Stomach (tissue), 9 donors: Measurements from ENCODE around the gene CETN3. TPM values are rescaled to one million over a fixed set of nuclear protein-coding genes. Genes with fewer than 3 reads are reported as not detected.
"Not testable (repeated sequence)": the region's sequence is repeated elsewhere in the genome, so short reads cannot be mapped to it uniquely, and the experiment has no call there.

ENCODE experiments used
- DNase-seq, 2 donors: peaks; one replicate each; pipeline versions ENCODE4 v3.0.0 to v3.0.0-alpha.2; 2013 to 2019
- H3K27ac ChIP-seq, 5 donors: fragments of 200-600 bp in 4 of 5; sonication (generic) in 4 of 5; one replicate each; pipeline ENCODE4 v1.5.1; 2013 to 2019; ENCODE audit warnings: mild to moderate bottlenecking in 1 of 5, moderate library complexity in 1 of 5
- H3K27me3 ChIP-seq, 3 donors: fragments of 200-600 bp; sonication (generic); one replicate each; pipeline ENCODE4 v1.5.1; 2017 to 2019; ENCODE audit warnings: mixed run types in 1 of 3
- H3K36me3 ChIP-seq, 4 donors: fragments of 200-600 bp; sonication (generic); 1 replicate in 3 of 4; 2 replicates in 1 of 4; pipeline ENCODE4 v1.5.1; 2016 to 2019
- H3K4me1 ChIP-seq, 4 donors: fragments of 200-600 bp; sonication (generic); one replicate each; pipeline ENCODE4 v1.5.1; 2016 to 2019
- H3K4me3 ChIP-seq, 4 donors: fragments of 200-600 bp; sonication (generic) in 3 of 4; one replicate each; pipeline ENCODE4 v1.5.1; 2016 to 2019; ENCODE audit warnings: mild to moderate bottlenecking in 1 of 4
- H3K9me3 ChIP-seq, 4 donors: fragments of 200-600 bp; sonication (generic); one replicate each; pipeline ENCODE4 v1.5.1; 2016 to 2019
- EP300 ChIP-seq: sonication (generic); formaldehyde crosslinking; IDR thresholded peaks from one replicate; pipeline ENCODE4 v1.6.1; 2017; ENCODE audit warnings: antibody characterized with exemption
- POLR2A ChIP-seq, 4 donors: fragments of 450-650 bp; IDR thresholded peaks; one replicate each; pipeline ENCODE4 v1.6.1; 2016; ENCODE audit warnings: antibody characterized with exemption in 4 of 4, control low read depth in 2 of 4, mild to moderate bottlenecking in 1 of 4, moderate library complexity in 1 of 4
- POLR2AphosphoS5 ChIP-seq, 3 donors: sonication (generic); formaldehyde crosslinking; IDR thresholded peaks; one replicate each; pipeline ENCODE4 v1.6.1; 2016; ENCODE audit warnings: antibody characterized with exemption in 3 of 3
- WGBS, 5 donors: extraction: QIAGEN DNeasy Blood & Tissue Kit in 3 of 5; methylation state at CpG; one replicate each; pipeline versions ENCODE4 v1.1.5 to v1.1.7; 2013 to 2018; 5-methylcytosine and 5-hydroxymethylcytosine counted together
- intact Hi-C: fragments of 100-400 bp; cut with DNase I; formaldehyde crosslinking; loops from one replicate; pipeline ENCODE4 v1.15.1; 2023; ENCODE audit warnings: low total_unique reads
- polyA plus RNA-seq, 3 donors: library from polyadenylated mRNA; stranded (reverse); fragments of 200-250 nt; gene quantifications; one replicate each; pipeline ENCODE4 v1.2.3, GENCODE V29; 2013
- total RNA-seq, 5 donors: library from RNA; depleted of rRNA; stranded (reverse); fragments of >200 nt; gene quantifications; one replicate each; pipeline versions ENCODE4 v1.1.0 to v1.2.3, GENCODE V29; 2014 to 2016
- TF ChIP-seq, protein P1 (sequence below), 7 experiments: fragments of 450-650 bp in 4 of 7; fragments of 200-600 bp in 3 of 7; sonication (generic) in 3 of 7; IDR thresholded peaks; one replicate each; pipeline ENCODE4 v1.5.1; 2016 to 2019; ENCODE audit warnings: antibody characterized with exemption in 7 of 7, control low read depth in 2 of 7, mild to moderate bottlenecking in 1 of 7
- donor health status: healthy with polysubstance abuse.
- donor health status: Bipolar disorder and iron deficiency.
- donor health status: healthy.

The CETN3 gene
- total and polyA plus RNA-seq, 8 donors: 1.8 to 22.2 (median 15.8) TPM; not detected in 1

GRCh38 chr5:90345684-90346083, 63.9 kb downstream of the CETN3 start:
- TF ChIP-seq POLR2A (IDR thresholded peaks at IDR 0.05) (no peak), EP300 (no peak)
- H3K36me3 ChIP-seq: no peaks in the 10 kb centered on the region
- intact Hi-C loops: no loop called here
- H3K9me3 ChIP-seq: no peaks in the 10 kb centered on the region
- no peaks in the 10 kb centered on the region for H3K27me3 ChIP-seq
- DNase-seq: no peak
- 52 to 72% (median 69%) methylated on average over 1 of the region's 1 CpG for WGBS, 5 donors
- no peak overlapping the region for H3K4me3 ChIP-seq
- no peak overlapping the region for H3K27ac ChIP-seq
- no peaks in the 10 kb centered on the region for H3K4me1 ChIP-seq

DNA sequence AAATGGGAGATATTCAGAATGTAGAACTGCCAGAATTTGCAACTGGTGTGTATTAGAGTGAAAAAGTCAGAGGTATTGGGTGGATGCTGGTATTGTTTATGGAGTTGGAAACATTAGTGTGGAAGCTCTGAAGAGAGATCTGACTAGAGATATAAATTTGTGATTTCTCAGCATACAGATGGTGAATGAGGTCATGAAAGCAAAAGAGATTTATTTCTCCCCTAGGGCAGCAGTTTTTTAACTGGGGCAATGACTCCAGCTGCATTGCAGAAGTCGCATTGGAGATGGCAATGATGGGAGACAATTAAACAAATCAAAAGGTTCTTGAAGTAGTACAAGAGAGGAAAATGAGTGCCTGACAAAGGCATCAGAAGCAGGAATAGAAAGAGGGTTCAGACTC, 64.9 kb downstream of the CETN3 start:
- H3K9me3 ChIP-seq: no peaks in the 10 kb centered on the region
- WGBS, 5 donors: 82 to 94% (median 84%) methylated on average over 1 of the region's 1 CpG
- no peaks in the 10 kb centered on the region for H3K4me1 ChIP-seq
- no peak overlapping the region for H3K27ac ChIP-seq
- no peaks in the 10 kb centered on the region for H3K27me3 ChIP-seq
- TF ChIP-seq POLR2A (IDR thresholded peaks at IDR 0.05) (no peak), EP300 (no peak)
- TF ChIP-seq, protein P1, sequence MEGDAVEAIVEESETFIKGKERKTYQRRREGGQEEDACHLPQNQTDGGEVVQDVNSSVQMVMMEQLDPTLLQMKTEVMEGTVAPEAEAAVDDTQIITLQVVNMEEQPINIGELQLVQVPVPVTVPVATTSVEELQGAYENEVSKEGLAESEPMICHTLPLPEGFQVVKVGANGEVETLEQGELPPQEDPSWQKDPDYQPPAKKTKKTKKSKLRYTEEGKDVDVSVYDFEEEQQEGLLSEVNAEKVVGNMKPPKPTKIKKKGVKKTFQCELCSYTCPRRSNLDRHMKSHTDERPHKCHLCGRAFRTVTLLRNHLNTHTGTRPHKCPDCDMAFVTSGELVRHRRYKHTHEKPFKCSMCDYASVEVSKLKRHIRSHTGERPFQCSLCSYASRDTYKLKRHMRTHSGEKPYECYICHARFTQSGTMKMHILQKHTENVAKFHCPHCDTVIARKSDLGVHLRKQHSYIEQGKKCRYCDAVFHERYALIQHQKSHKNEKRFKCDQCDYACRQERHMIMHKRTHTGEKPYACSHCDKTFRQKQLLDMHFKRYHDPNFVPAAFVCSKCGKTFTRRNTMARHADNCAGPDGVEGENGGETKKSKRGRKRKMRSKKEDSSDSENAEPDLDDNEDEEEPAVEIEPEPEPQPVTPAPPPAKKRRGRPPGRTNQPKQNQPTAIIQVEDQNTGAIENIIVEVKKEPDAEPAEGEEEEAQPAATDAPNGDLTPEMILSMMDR (IDR thresholded peaks at IDR 0.05): no peak
- DNase-seq: no peak
- intact Hi-C loops: no loop called here
- no peaks in the 10 kb centered on the region for H3K36me3 ChIP-seq
- H3K4me3 ChIP-seq: no peak overlapping the region

- H3K9me3 ChIP-seq, DNase-seq, H3K27ac ChIP-seq, H3K4me1 ChIP-seq, H3K27me3 ChIP-seq, H3K36me3 ChIP-seq, intact Hi-C loops, H3K4me3 ChIP-seq: not testable (repeated sequence)
- 74 to 82% (median 77%) methylated on average over 6 of the region's 6 CpGs for WGBS, 5 donors
Measured at GRCh38 chr5:90343731-90344130, 65.8 kb downstream of the CETN3 start.

DNA sequence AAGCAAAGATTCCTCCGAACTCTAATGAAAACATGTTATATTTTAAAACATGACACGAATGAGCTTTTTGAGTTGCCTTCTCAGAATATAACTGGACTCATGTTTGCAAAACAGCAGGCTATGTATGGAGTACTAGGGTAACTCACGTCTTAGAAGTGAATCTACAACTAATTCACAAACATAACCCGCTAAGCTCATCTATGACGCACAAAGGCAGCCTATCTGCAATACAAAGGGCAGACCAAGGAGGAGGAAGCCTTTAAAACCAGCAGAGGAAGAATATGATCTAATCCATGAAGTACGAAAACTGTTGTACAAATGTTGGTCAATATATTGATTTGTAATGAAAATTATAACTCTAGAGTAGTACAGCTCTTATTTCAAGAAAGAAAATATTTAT, 67.0 kb downstream of the CETN3 start:
- Histone ChIP-seq H3K4me1 (no peaks in the 10 kb centered on the region), H3K4me3 (no peak overlapping the region), H3K27me3 (no peaks in the 10 kb centered on the region), H3K9me3 (no peaks in the 10 kb centered on the region), H3K36me3 (no peaks in the 10 kb centered on the region), H3K27ac (no peak overlapping the region)
- 73 to 87% (median 85%) methylated on average over 6 of the region's 6 CpGs for WGBS, 5 donors
- intact Hi-C loops: no loop called here
- DNase-seq: no peak
- TF ChIP-seq, protein P1 (IDR thresholded peaks at IDR 0.05): no peak
- TF ChIP-seq POLR2AphosphoS5 (IDR thresholded peaks at IDR 0.05): no peak
- TF ChIP-seq EP300: no peak

Other genes starting within 250 kb of the CETN3 start
- 1 to 10 TPM in 3 of 5 donors, under 1 TPM in 2; under 0.01 to 4.9 (median 3.0) TPM for gene MBLAC2, start 65.0 kb upstream of the CETN3 start, total RNA-seq
- gene MBLAC2, start 65.0 kb upstream of the CETN3 start, polyA plus RNA-seq: 1 to 10 TPM in 2 of 3 donors, under 1 TPM in 1; 0.87 to 1.9 (median 1.8) TPM
- gene POLR3G, start 65.1 kb upstream of the CETN3 start, total RNA-seq: 1 to 10 TPM in 1 of 5 donors, not detected in 4; 1.1 TPM
- 1 to 10 TPM in 1 of 3 donors, under 1 TPM in 2; 0.31 to 2.4 (median 0.95) TPM for gene POLR3G, start 65.1 kb upstream of the CETN3 start, polyA plus RNA-seq
- gene LYSMD3, start 119.8 kb upstream of the CETN3 start, total RNA-seq: 10 to 100 TPM in 2 of 5 donors, 1 to 10 TPM in 3; 7.6 to 27.0 (median 8.1) TPM
- 1 to 10 TPM; 3.9 to 6.3 (median 6.0) TPM for gene LYSMD3, start 119.8 kb upstream of the CETN3 start, polyA plus RNA-seq
- 10 to 100 TPM in 1 of 5 donors, 1 to 10 TPM in 4; 1.4 to 10.3 (median 5.3) TPM for gene ADGRV1, start 149.0 kb upstream of the CETN3 start, total RNA-seq
- gene ADGRV1, start 149.0 kb upstream of the CETN3 start, polyA plus RNA-seq: 1 to 10 TPM in 2 of 3 donors, under 1 TPM in 1; 0.75 to 5.7 (median 2.6) TPM